Lower lobe of right lung (tissue), 2 donors: ENCODE data around the gene DHPS. TPM values are rescaled to one million over a fixed set of nuclear protein-coding genes. Genes with fewer than 3 reads are reported as not detected.

ENCODE experiments used
- ATAC-seq, 2 donors: fragments of 200-7000 bp; cut with Tn5 transposase; one replicate each; pipeline ENCODE4 v1.9.1; 2020 to 2022; ENCODE audit warnings: mild to moderate bottlenecking in 2 of 2, moderate library complexity in 2 of 2
- DNase-seq: peaks from one replicate; pipeline ENCODE4 v3.0.0-alpha.2; 2020
- H3K27ac ChIP-seq: fragments of 200-600 bp; one replicate; pipeline ENCODE4 v1.8.0; 2022
- H3K27me3 ChIP-seq: fragments of 200-600 bp; one replicate; pipeline ENCODE4 v1.8.0; 2022; ENCODE audit warnings: low read depth
- H3K36me3 ChIP-seq: fragments of 200-600 bp; one replicate; pipeline ENCODE4 v1.8.0; 2022; ENCODE audit warnings: mild to moderate bottlenecking
- H3K4me1 ChIP-seq: fragments of 200-600 bp; one replicate; pipeline ENCODE4 v1.8.0; 2022
- H3K4me3 ChIP-seq: fragments of 200-600 bp; one replicate; pipeline ENCODE4 v1.8.0; 2022; ENCODE audit warnings: mild to moderate bottlenecking
- H3K9me3 ChIP-seq: fragments of 200-600 bp; one replicate; pipeline ENCODE4 v1.8.0; 2022
- intact Hi-C: fragments of 100-400 bp; cut with DNase I; formaldehyde crosslinking; loops from one replicate; pipeline ENCODE4 v1.11.0; 2022
- total RNA-seq: library from RNA; stranded (reverse); fragmentation: NEBNext Ultra II Directional; extraction: Animal tissue kit (Norgen Biotek cat#: 25700); gene quantifications from one replicate; pipeline ENCODE4 v1.2.1, GENCODE V29; 2021
- TF ChIP-seq, protein P1 (sequence below): fragments of 200-600 bp; IDR thresholded peaks from one replicate; pipeline ENCODE4 v1.8.0; 2022; ENCODE audit warnings: antibody characterized with exemption, mild to moderate bottlenecking
- donor health status: DM: no; HTN: yes; CAD: no; lungs with severe emphysema.

Gene DHPS
- total RNA-seq, 1 donor from 2014 or later: 77.0 TPM

GRCh38 chr19:12656899-12657571, 24.6 kb downstream of the DHPS start:
- H3K4me1 ChIP-seq: no peaks in the 10 kb centered on the region
- peaks cover 81% of the 10 kb centered on the region for H3K36me3 ChIP-seq
- no peak overlapping the region for H3K4me3 ChIP-seq
- TF ChIP-seq, protein P1, sequence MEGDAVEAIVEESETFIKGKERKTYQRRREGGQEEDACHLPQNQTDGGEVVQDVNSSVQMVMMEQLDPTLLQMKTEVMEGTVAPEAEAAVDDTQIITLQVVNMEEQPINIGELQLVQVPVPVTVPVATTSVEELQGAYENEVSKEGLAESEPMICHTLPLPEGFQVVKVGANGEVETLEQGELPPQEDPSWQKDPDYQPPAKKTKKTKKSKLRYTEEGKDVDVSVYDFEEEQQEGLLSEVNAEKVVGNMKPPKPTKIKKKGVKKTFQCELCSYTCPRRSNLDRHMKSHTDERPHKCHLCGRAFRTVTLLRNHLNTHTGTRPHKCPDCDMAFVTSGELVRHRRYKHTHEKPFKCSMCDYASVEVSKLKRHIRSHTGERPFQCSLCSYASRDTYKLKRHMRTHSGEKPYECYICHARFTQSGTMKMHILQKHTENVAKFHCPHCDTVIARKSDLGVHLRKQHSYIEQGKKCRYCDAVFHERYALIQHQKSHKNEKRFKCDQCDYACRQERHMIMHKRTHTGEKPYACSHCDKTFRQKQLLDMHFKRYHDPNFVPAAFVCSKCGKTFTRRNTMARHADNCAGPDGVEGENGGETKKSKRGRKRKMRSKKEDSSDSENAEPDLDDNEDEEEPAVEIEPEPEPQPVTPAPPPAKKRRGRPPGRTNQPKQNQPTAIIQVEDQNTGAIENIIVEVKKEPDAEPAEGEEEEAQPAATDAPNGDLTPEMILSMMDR: no peak
- H3K27ac ChIP-seq: no peak overlapping the region
- no peaks in the 10 kb centered on the region for H3K9me3 ChIP-seq
- no peaks in the 10 kb centered on the region for H3K27me3 ChIP-seq
- intact Hi-C loops: no loop called here
- DNase-seq: no peak
- ATAC-seq: peak; percentile 13 to 36

GRCh38 chr19:12655546-12655945, 26.1 kb downstream of the DHPS start:
- Histone ChIP-seq H3K36me3 (peaks cover 78% of the 10 kb centered on the region), H3K27ac (no peak overlapping the region), H3K27me3 (no peaks in the 10 kb centered on the region), H3K4me1 (no peaks in the 10 kb centered on the region), H3K9me3 (no peaks in the 10 kb centered on the region), H3K4me3 (no peak overlapping the region)
- DNase-seq: no peak
- intact Hi-C loops: no loop called here
- no peak for ATAC-seq
- TF ChIP-seq, protein P1: no peak

DNA sequence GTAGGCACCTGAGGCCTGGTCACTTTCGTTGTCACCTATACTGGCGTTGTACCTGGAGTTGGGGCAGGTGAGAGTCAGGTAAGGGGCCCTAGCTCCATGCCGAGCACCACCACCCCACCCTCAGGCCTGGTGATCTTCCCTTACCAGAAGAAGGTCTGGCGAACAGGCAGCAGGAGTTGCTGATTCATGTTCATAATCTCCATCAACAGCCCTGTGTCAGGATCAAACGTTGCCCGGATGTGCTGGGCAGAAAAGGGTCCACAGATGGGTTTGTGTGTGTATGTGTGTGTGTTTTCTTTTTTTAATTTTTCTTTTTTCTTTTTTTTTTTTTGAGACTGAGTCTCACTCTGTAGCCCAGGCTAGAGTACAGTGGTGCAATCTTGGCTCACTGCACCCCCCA, 29.5 kb downstream of the DHPS start:
- peak; percentile 24 for DNase-seq
- ATAC-seq: no peak
- no peak overlapping the region for H3K27ac ChIP-seq
- H3K27me3 ChIP-seq: no peaks in the 10 kb centered on the region
- peaks cover 49% of the 10 kb centered on the region for H3K36me3 ChIP-seq
- H3K4me1 ChIP-seq: peaks cover 12% of the 10 kb centered on the region
- intact Hi-C loops: no loop called here
- no peak overlapping the region for H3K4me3 ChIP-seq
- no peaks in the 10 kb centered on the region for H3K9me3 ChIP-seq
- TF ChIP-seq, protein P1: no peak

DNA sequence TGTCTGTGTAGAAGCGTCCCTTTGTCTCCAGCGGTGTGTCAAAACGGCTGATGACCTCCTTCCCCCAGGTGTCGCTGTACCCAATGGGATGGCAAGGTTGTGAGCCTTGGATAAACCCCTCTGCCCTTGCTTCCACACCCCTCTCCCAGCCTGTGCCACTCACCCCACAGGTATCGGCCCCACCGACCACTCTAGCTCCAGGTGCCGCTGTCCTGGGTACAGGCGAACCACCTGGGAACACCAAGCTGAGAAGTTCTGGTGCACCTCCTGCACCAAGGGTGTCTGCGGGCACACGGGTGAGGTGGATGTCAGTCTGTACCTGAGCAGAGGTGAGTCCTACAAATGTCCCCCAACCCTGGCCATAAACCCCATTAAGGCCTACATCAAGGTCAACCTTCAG, 31.7 kb downstream of the DHPS start:
- DNase-seq: peak; percentile 24
- ATAC-seq: no peak
- TF ChIP-seq, protein P1: no peak
- Histone ChIP-seq H3K9me3 (no peaks in the 10 kb centered on the region), H3K4me3 (no peak overlapping the region), H3K27ac (no peak overlapping the region), H3K4me1 (peaks cover 12% of the 10 kb centered on the region), H3K27me3 (no peaks in the 10 kb centered on the region), H3K36me3 (peaks cover 31% of the 10 kb centered on the region)
- intact Hi-C loops: no loop called here

DNA sequence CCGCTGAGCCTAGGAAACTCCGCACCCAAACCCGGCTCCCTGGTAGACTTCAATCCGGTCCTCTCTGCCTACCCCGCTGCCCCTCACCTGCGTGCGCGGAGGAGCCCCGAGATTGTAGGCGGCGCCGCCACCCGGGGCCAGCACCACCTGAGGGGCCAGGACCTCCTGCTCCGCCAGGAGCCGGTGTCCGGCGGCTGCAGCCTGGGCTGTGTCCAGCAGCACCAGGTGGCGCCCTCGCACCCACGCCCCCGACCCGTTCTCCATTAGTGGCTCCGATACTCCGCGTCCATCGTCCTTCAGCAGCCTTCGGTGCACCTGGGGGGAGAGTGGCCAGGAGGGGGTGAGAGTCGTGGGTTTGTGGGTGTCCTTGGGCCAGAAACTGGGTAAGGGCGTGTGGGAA, 33.6 kb downstream of the DHPS start:
- DNase-seq (no peak), ATAC-seq (peak; percentile 58 to 69)
- H3K27ac ChIP-seq: no peak overlapping the region
- H3K36me3 ChIP-seq: peaks cover 21% of the 10 kb centered on the region
- H3K4me3 ChIP-seq: peak overlapping the region; percentile 40
- H3K27me3 ChIP-seq: no peaks in the 10 kb centered on the region
- TF ChIP-seq, protein P1: peak; percentile 15
- no peaks in the 10 kb centered on the region for H3K9me3 ChIP-seq
- intact Hi-C loops: no loop called here
- peaks cover 12% of the 10 kb centered on the region for H3K4me1 ChIP-seq
